Measurements from ENCODE around the gene TBL1X.
"Not testable (repeated sequence)": the region's sequence is repeated elsewhere in the genome, so short reads cannot be mapped to it uniquely, and the experiment has no call there.

The TBL1X gene

GRCh38 chrX:9431281-9431680, 33.6 kb upstream of the TBL1X start:
- no peak overlapping the region for H3K4me3 ChIP-seq (ENCODE audit: low read depth, low read length)
- TF ChIP-seq CTCF (conservative IDR thresholded peaks at IDR 0.05; ENCODE audit: low read depth, low read length): no peak
- DNase-seq (ENCODE audit: low read depth): no peak

GRCh38 chrX:9433596-9433995, 31.3 kb upstream of the TBL1X start:
- H3K4me3 ChIP-seq (ENCODE audit: low read depth, low read length): no peak overlapping the region
- no peak for DNase-seq (ENCODE audit: low read depth)
- TF ChIP-seq CTCF (conservative IDR thresholded peaks at IDR 0.05; ENCODE audit: low read depth, low read length): no peak

GRCh38 chrX:9434051-9434550, 30.8 kb upstream of the TBL1X start:
- TF ChIP-seq CTCF (conservative IDR thresholded peaks at IDR 0.05; ENCODE audit: low read depth, low read length): no peak
- H3K4me3 ChIP-seq (ENCODE audit: low read depth, low read length): no peak overlapping the region
- no peak for DNase-seq (ENCODE audit: low read depth)

- peak; percentile 25 for DNase-seq (ENCODE audit: low read depth)
These were observed 29.8 kb upstream of the TBL1X start for GRCh38 chrX:9435086-9435485.

GRCh38 chrX:9436812-9437211, 28.0 kb upstream of the TBL1X start:
- H3K4me3 ChIP-seq (ENCODE audit: low read depth, low read length): no peak overlapping the region
- no peak for TF ChIP-seq CTCF (conservative IDR thresholded peaks at IDR 0.05; ENCODE audit: low read depth, low read length)
- DNase-seq (ENCODE audit: low read depth): no peak

More at GRCh38 chrX:9435086-9435485, 29.8 kb upstream of the TBL1X start:
- not testable (repeated sequence) for H3K4me3 ChIP-seq (ENCODE audit: low read depth, low read length)

GRCh38 chrX:9438933-9439494, 25.8 kb upstream of the TBL1X start:
- no peak overlapping the region for H3K4me3 ChIP-seq (ENCODE audit: low read depth, low read length)
- TF ChIP-seq CTCF (conservative IDR thresholded peaks at IDR 0.05; ENCODE audit: low read depth, low read length): no peak
- DNase-seq (ENCODE audit: low read depth): peak; percentile 22

- no peak for DNase-seq (ENCODE audit: low read depth)
- TF ChIP-seq CTCF (conservative IDR thresholded peaks at IDR 0.05; ENCODE audit: low read depth, low read length): no peak
- H3K4me3 ChIP-seq (ENCODE audit: low read depth, low read length): no peak overlapping the region
These were observed 24.6 kb upstream of the TBL1X start for GRCh38 chrX:9440116-9440844.

Measured in choroid plexus epithelial cell (primary cell).